SU-DHL-6 (cell line): Measurements from ENCODE around the gene NOL9.

ENCODE experiments used
- H2AFZ ChIP-seq: fragments of 200-600 bp; sonication (generic); 2 replicates; pipeline ENCODE4 v1.6.1; 2014; ENCODE audit warnings: low read depth, mild to moderate bottlenecking, moderate library complexity, mixed read lengths, antibody characterized with exemption, low read length; ENCODE audit not compliant: severe bottlenecking
- H3F3A ChIP-seq: fragments of 200-600 bp; shearing (Covaris generic); 2 replicates; pipeline ENCODE4 v1.6.0; 2016; ENCODE audit warnings: antibody characterized with exemption, mild to moderate bottlenecking; ENCODE audit not compliant: insufficient read depth
- H3K27ac ChIP-seq: fragments of 200-600 bp; sonication (generic); 2 replicates; pipeline ENCODE4 v1.5.1; 2016; ENCODE audit warnings: low read depth, mild to moderate bottlenecking, low read length, moderate library complexity, mixed read lengths
- H3K27me3 ChIP-seq: fragments of 200-600 bp; sonication (generic), shearing (Covaris generic); 2 replicates; pipeline ENCODE4 v1.6.0; 2014; ENCODE audit warnings: mild to moderate bottlenecking, low read length
- H3K36me3 ChIP-seq: fragments of 200-600 bp; sonication (generic); 2 replicates; pipeline ENCODE4 v1.6.1; 2014; ENCODE audit warnings: mild to moderate bottlenecking, low read length, mixed read lengths
- H3K4me2 ChIP-seq: fragments of 300-600, 200-600 bp; shearing (Covaris generic), sonication (generic); 2 replicates; pipeline ENCODE4 v1.6.0; 2014; ENCODE audit warnings: low read length, low read depth, mild to moderate bottlenecking; ENCODE audit not compliant: poor library complexity, severe bottlenecking
- H3K4me3 ChIP-seq: fragments of 200-600 bp; sonication (generic); 2 replicates; pipeline ENCODE4 v1.5.1; 2014; ENCODE audit warnings: antibody characterized with exemption, low read length, mild to moderate bottlenecking, mixed read lengths; ENCODE audit not compliant: insufficient read depth, poor library complexity, severe bottlenecking
- H3K79me2 ChIP-seq: fragments of 200-600 bp; sonication (generic); 2 replicates; pipeline ENCODE4 v1.6.1; 2014; ENCODE audit warnings: mild to moderate bottlenecking, low read length, moderate library complexity; ENCODE audit not compliant: insufficient read depth
- H3K9ac ChIP-seq: fragments of 200-600 bp; sonication (generic); 2 replicates; pipeline ENCODE4 v1.7.0; 2014; ENCODE audit warnings: mild to moderate bottlenecking, low read length
- H3K9me2 ChIP-seq: fragments of 200-600 bp; sonication (generic); replicated peaks from 2 replicates; pipeline ENCODE4 v1.6.1; 2014; ENCODE audit warnings: low read length; ENCODE audit not compliant: insufficient read depth
- H3K9me3 ChIP-seq: fragments of 200-600 bp; sonication (generic); 2 replicates; pipeline ENCODE4 v1.6.1; 2014; ENCODE audit warnings: low read length, mixed read lengths; ENCODE audit not compliant: insufficient read depth
- H4K20me1 ChIP-seq: fragments of 200-600 bp; sonication (generic); 2 replicates; pipeline ENCODE4 v1.6.1; 2014; ENCODE audit warnings: low read depth, mild to moderate bottlenecking, antibody characterized with exemption, low read length, moderate library complexity, mixed read lengths
- CTCF ChIP-seq: fragments of 200-600 bp; sonication (generic); IDR thresholded peaks from one replicate; pipeline ENCODE4 v1.5.1; 2017; ENCODE audit warnings: antibody characterized with exemption, mild to moderate bottlenecking, low read length, moderate library complexity; ENCODE audit not compliant: insufficient read depth, poor library complexity, severe bottlenecking
- EZH2phosphoT487 ChIP-seq: fragments of 200-600 bp; sonication (generic), shearing (Covaris generic); conservative IDR thresholded peaks from 2 replicates; pipeline ENCODE4 v1.6.1; 2018; ENCODE audit warnings: mild to moderate bottlenecking, antibody characterized with exemption, low read length, moderate library complexity, mixed read lengths

The NOL9 gene

DNA sequence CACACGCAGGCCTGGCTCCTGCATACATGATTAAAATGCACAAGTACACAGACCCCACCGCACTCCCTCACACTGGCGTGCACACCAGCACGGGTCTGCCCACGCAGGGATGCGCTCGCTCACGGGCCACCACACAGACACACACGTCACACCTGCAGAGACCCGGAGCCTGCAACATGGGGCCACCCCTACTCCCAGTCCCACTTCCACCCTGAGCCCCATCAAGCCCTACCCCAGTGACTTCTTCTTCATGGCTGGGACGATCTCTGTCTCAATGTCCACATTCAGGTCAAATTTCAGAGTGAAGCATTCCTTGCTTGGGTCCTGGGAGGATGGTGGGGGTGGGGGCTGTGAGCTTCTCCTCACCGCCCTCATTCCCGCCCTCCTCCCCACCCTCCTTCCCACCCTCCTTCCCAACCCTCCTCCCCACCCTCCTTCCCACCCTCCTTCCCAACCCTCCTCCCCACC lies 79.5 kb downstream of the NOL9 start:
- H3K9me3 ChIP-seq = no peaks in the 10 kb centered on the region
- no peaks in the 10 kb centered on the region for H3K36me3 ChIP-seq
- H3K79me2 ChIP-seq = no peaks in the 10 kb centered on the region
- H3K4me3 ChIP-seq = no peak overlapping the region
- no peak overlapping the region for H3K27ac ChIP-seq
- no peaks in the 10 kb centered on the region for H3K27me3 ChIP-seq
- no peaks in the 10 kb centered on the region for H3K9me2 ChIP-seq
- TF ChIP-seq CTCF (no peak), EZH2phosphoT487 (no peak)
- no peak overlapping the region for H2AFZ ChIP-seq
- no peaks in the 10 kb centered on the region for H4K20me1 ChIP-seq
- no peaks in the 10 kb centered on the region for H3F3A ChIP-seq
- no peak overlapping the region for H3K4me2 ChIP-seq
- no peak overlapping the region for H3K9ac ChIP-seq

GRCh38 chr1:6473974-6474814 lies 80.1 kb downstream of the NOL9 start:
- no peak overlapping the region for H3K4me2 ChIP-seq
- no peak overlapping the region for H3K9ac ChIP-seq
- H3K79me2 ChIP-seq = no peaks in the 10 kb centered on the region
- no peaks in the 10 kb centered on the region for H3K27me3 ChIP-seq
- no peaks in the 10 kb centered on the region for H3F3A ChIP-seq
- H4K20me1 ChIP-seq = no peaks in the 10 kb centered on the region
- no peaks in the 10 kb centered on the region for H3K9me3 ChIP-seq
- no peak overlapping the region for H3K27ac ChIP-seq
- H3K9me2 ChIP-seq = no peaks in the 10 kb centered on the region
- TF ChIP-seq EZH2phosphoT487 (no peak), CTCF (no peak)
- no peak overlapping the region for H3K4me3 ChIP-seq
- no peaks in the 10 kb centered on the region for H3K36me3 ChIP-seq
- no peak overlapping the region for H2AFZ ChIP-seq

GRCh38 chr1:6473156-6473555 lies 81.2 kb downstream of the NOL9 start:
- H2AFZ ChIP-seq = no peak overlapping the region
- no peak overlapping the region for H3K9ac ChIP-seq
- H4K20me1 ChIP-seq = no peaks in the 10 kb centered on the region
- no peak overlapping the region for H3K27ac ChIP-seq
- no peaks in the 10 kb centered on the region for H3K27me3 ChIP-seq
- H3K4me3 ChIP-seq = no peak overlapping the region
- H3K79me2 ChIP-seq = no peaks in the 10 kb centered on the region
- no peak overlapping the region for H3K4me2 ChIP-seq
- no peaks in the 10 kb centered on the region for H3F3A ChIP-seq
- TF ChIP-seq EZH2phosphoT487 (no peak), CTCF (no peak)
- no peaks in the 10 kb centered on the region for H3K9me2 ChIP-seq
- no peaks in the 10 kb centered on the region for H3K9me3 ChIP-seq
- no peaks in the 10 kb centered on the region for H3K36me3 ChIP-seq
